SJSA1 (cell line): ENCODE measurements around the gene CAVIN3. TPM values are rescaled to one million over a fixed set of nuclear protein-coding genes. Genes with fewer than 3 reads are reported as not detected.
A peak's percentile ranks its signal among the peaks of the same experiment; 100 is the strongest.

Source experiments
- DNase-seq, 2 experiments: peaks; one replicate each; pipeline ENCODE4 v3.0.0-alpha.2; 2015 to 2020; ENCODE audit warnings: low spot score in 2 of 2, low read depth in 1 of 2
- H3K27ac ChIP-seq: fragments of 250-450 bp; sonication (Bioruptor Pico); 2 replicates; pipeline ENCODE4 v1.5.1; 2020; ENCODE audit warnings: mild to moderate bottlenecking, moderate library complexity
- H3K27me3 ChIP-seq: fragments of 250-450 bp; sonication (Bioruptor Pico); replicated peaks from 2 replicates; pipeline ENCODE4 v1.5.1; 2020; ENCODE audit warnings: mild to moderate bottlenecking, moderate library complexity
- H3K36me3 ChIP-seq: fragments of 250-450 bp; sonication (Bioruptor Pico); 2 replicates; pipeline ENCODE4 v1.5.1; 2020; ENCODE audit warnings: mild to moderate bottlenecking
- H3K4me1 ChIP-seq: fragments of 250-450 bp; sonication (Bioruptor Pico); replicated peaks from 2 replicates; pipeline ENCODE4 v1.6.1; 2021; ENCODE audit warnings: mild to moderate bottlenecking
- H3K4me3 ChIP-seq: fragments of 250-450 bp; sonication (Bioruptor Pico); 2 replicates; pipeline ENCODE4 v1.5.1; 2020; ENCODE audit warnings: mild to moderate bottlenecking
- H3K9me3 ChIP-seq: fragments of 250-450 bp; sonication (Bioruptor Pico); replicated peaks from 2 replicates; pipeline ENCODE4 v1.5.1; 2020; ENCODE audit warnings: mild to moderate bottlenecking
- total RNA-seq: library from RNA; depleted of rRNA; stranded (reverse); fragments of >200 nt; shearing (Covaris generic); gene quantifications from 2 replicates; pipeline ENCODE4 v1.2.3, GENCODE V29; 2014

Gene CAVIN3
- total RNA-seq, 1 experiment from 2014 or later = 174 TPM

- H3K4me1 ChIP-seq = no peaks in the 10 kb centered on the region
- DNase-seq = no peak
- H3K27me3 ChIP-seq = no peaks in the 10 kb centered on the region
- H3K4me3 ChIP-seq = no peak overlapping the region
- H3K27ac ChIP-seq = no peak overlapping the region
- H3K36me3 ChIP-seq = no peaks in the 10 kb centered on the region
- no peaks in the 10 kb centered on the region for H3K9me3 ChIP-seq
Observed at GRCh38 chr11:6345366-6345765, 25.1 kb upstream of the CAVIN3 start.

DNA sequence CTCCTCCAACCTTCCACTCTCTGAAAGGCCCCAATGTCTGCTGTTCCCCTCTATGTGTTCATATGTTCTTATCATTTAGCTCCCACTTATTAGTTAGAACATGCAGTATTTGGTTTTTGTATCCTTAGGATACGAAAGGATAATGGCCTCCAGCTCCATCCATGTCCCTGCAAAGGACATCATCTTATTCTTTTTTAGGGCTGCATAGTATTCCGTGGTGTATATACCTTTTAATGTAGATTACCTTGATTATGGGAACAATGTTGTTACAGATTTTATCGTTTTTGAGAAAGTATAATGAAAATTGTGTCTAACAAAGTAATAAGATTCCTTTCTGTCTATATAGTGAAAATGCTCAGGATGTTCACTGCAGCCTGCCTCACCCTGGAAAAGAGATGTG is 16.0 kb upstream of the CAVIN3 start:
- no peak for DNase-seq
- Histone ChIP-seq H3K4me3 (no peak overlapping the region), H3K4me1 (no peaks in the 10 kb centered on the region), H3K27me3 (no peaks in the 10 kb centered on the region), H3K27ac (no peak overlapping the region), H3K9me3 (no peaks in the 10 kb centered on the region), H3K36me3 (no peaks in the 10 kb centered on the region)

GRCh38 chr11:6334806-6335205 is 14.5 kb upstream of the CAVIN3 start:
- Histone ChIP-seq H3K27ac (no peak overlapping the region), H3K27me3 (no peaks in the 10 kb centered on the region), H3K36me3 (no peaks in the 10 kb centered on the region), H3K4me3 (no peak overlapping the region), H3K4me1 (no peaks in the 10 kb centered on the region), H3K9me3 (no peaks in the 10 kb centered on the region)
- DNase-seq = no peak

- H3K4me3 ChIP-seq = no peak overlapping the region
- no peak for DNase-seq
- H3K4me1 ChIP-seq = no peaks in the 10 kb centered on the region
- no peak overlapping the region for H3K27ac ChIP-seq
- H3K36me3 ChIP-seq = no peaks in the 10 kb centered on the region
- H3K27me3 ChIP-seq = no peaks in the 10 kb centered on the region
- H3K9me3 ChIP-seq = no peaks in the 10 kb centered on the region
Observed at GRCh38 chr11:6333095-6333494, 12.8 kb upstream of the CAVIN3 start.

DNA sequence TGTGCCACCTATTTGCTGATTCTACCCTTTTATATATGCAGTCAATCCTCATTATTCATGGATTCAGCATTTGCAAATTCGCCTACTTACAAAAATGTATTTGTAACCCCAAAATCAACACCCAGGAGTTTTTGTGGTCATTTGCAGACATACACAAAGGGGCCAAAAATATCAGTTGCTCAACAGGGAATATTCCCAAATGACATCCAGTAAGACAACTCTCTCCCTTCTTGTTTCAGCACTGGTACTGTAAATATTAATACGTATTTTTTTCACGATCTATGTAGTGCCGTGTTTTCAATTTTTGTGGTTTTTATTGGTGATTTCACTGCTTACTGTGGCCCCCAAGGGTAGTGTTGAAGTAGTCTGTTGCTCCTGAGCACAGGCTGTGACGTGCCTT is 11.8 kb upstream of the CAVIN3 start:
- no peak overlapping the region for H3K4me3 ChIP-seq

GRCh38 chr11:6328321-6328720 is 8.0 kb upstream of the CAVIN3 start:
- Histone ChIP-seq H3K27me3 (no peaks in the 10 kb centered on the region), H3K36me3 (no peaks in the 10 kb centered on the region), H3K9me3 (no peaks in the 10 kb centered on the region), H3K27ac (no peak overlapping the region), H3K4me1 (no peaks in the 10 kb centered on the region), H3K4me3 (no peak overlapping the region)
- DNase-seq = no peak

More for the DNA sequence above, 11.8 kb upstream of the CAVIN3 start:
- Histone ChIP-seq H3K4me1 (no peaks in the 10 kb centered on the region), H3K9me3 (no peaks in the 10 kb centered on the region), H3K27ac (no peak overlapping the region), H3K27me3 (no peaks in the 10 kb centered on the region), H3K36me3 (no peaks in the 10 kb centered on the region)
- no peak for DNase-seq

DNA sequence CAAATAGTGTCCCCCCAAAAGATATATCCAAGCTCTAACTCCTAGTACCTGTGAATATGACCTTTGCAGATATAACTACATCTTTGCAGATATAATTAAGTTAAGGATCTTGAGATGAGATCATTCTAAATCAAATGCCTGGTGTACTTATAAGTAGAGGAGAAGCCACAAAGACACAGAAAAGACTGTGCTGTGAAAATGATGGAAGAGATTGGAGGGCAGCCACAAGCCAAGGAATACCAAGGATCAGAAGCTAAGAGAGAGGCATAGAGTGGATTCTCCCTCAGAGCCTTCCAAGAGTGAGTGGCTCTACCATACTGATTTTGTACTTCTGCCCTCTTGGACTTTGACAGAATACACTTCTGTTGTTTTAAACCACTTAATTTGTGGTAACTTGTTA is 7.5 kb upstream of the CAVIN3 start:
- Histone ChIP-seq H3K36me3 (no peaks in the 10 kb centered on the region), H3K27ac (no peak overlapping the region), H3K4me1 (no peaks in the 10 kb centered on the region), H3K4me3 (no peak overlapping the region), H3K27me3 (no peaks in the 10 kb centered on the region), H3K9me3 (no peaks in the 10 kb centered on the region)
- DNase-seq = no peak

GRCh38 chr11:6326985-6327384 is 6.7 kb upstream of the CAVIN3 start:
- H3K36me3 ChIP-seq = no peaks in the 10 kb centered on the region
- DNase-seq = no peak
- peaks cover 5% of the 10 kb centered on the region for H3K4me1 ChIP-seq
- H3K27me3 ChIP-seq = no peaks in the 10 kb centered on the region
- no peaks in the 10 kb centered on the region for H3K9me3 ChIP-seq
- H3K4me3 ChIP-seq = no peak overlapping the region
- no peak overlapping the region for H3K27ac ChIP-seq

- Histone ChIP-seq H3K4me3 (no peak overlapping the region), H3K27me3 (no peaks in the 10 kb centered on the region), H3K36me3 (no peaks in the 10 kb centered on the region), H3K4me1 (peaks cover 11% of the 10 kb centered on the region), H3K9me3 (no peaks in the 10 kb centered on the region), H3K27ac (no peak overlapping the region)
- no peak for DNase-seq
Observed at GRCh38 chr11:6326303-6326702, 6.0 kb upstream of the CAVIN3 start.

GRCh38 chr11:6323291-6323905 is 3.1 kb upstream of the CAVIN3 start:
- DNase-seq = no peak
- H3K9me3 ChIP-seq = no peaks in the 10 kb centered on the region
- no peak overlapping the region for H3K27ac ChIP-seq
- H3K36me3 ChIP-seq = peaks cover 9% of the 10 kb centered on the region
- no peak overlapping the region for H3K4me3 ChIP-seq
- H3K4me1 ChIP-seq = peaks cover 29% of the 10 kb centered on the region
- no peaks in the 10 kb centered on the region for H3K27me3 ChIP-seq

DNA sequence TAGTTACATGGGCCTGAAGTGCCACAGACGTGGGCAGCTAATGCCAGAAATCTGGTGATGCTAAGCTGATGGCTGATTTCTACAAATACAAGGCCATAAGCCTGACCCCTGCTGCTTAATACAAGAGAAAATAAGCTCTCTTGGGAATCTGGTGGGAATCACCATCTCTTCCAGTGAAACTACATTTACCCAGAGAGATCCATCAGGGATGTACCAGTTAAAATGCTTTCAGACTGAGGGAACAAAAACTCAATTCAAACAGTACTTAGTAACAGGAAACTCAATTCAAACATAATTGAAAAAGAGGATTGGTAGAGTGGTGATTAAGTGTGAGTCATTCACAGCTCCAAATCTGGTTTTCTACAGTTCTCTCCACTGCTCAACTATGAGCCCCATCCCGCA is 1.7 kb upstream of the CAVIN3 start:
- Histone ChIP-seq H3K4me3 (no peak overlapping the region), H3K27me3 (no peaks in the 10 kb centered on the region), H3K4me1 (peaks cover 34% of the 10 kb centered on the region), H3K9me3 (no peaks in the 10 kb centered on the region), H3K27ac (peak overlapping the region; percentile 96), H3K36me3 (peaks cover 16% of the 10 kb centered on the region)
- DNase-seq = peak in 1 of 2 experiments; percentile 36

- H3K4me3 ChIP-seq = peak overlapping the region; percentile 60
- no peaks in the 10 kb centered on the region for H3K9me3 ChIP-seq
- no peaks in the 10 kb centered on the region for H3K27me3 ChIP-seq
- peaks cover 34% of the 10 kb centered on the region for H3K4me1 ChIP-seq
- H3K27ac ChIP-seq = peak overlapping the region; percentile 96
- peaks cover 16% of the 10 kb centered on the region for H3K36me3 ChIP-seq
- peak in 1 of 2 experiments; percentile 42 for DNase-seq
Observed at GRCh38 chr11:6321356-6321755, 1.1 kb upstream of the CAVIN3 start.

- DNase-seq = peak; percentile 83 to 91
- peaks cover 16% of the 10 kb centered on the region for H3K36me3 ChIP-seq
- H3K27me3 ChIP-seq = no peaks in the 10 kb centered on the region
- peak overlapping the region; percentile 96 for H3K27ac ChIP-seq
- H3K9me3 ChIP-seq = no peaks in the 10 kb centered on the region
- H3K4me1 ChIP-seq = peaks cover 34% of the 10 kb centered on the region
- H3K4me3 ChIP-seq = peak overlapping the region; percentile 60
Observed at GRCh38 chr11:6319704-6320410, 444 bp downstream of the CAVIN3 start.

DNA sequence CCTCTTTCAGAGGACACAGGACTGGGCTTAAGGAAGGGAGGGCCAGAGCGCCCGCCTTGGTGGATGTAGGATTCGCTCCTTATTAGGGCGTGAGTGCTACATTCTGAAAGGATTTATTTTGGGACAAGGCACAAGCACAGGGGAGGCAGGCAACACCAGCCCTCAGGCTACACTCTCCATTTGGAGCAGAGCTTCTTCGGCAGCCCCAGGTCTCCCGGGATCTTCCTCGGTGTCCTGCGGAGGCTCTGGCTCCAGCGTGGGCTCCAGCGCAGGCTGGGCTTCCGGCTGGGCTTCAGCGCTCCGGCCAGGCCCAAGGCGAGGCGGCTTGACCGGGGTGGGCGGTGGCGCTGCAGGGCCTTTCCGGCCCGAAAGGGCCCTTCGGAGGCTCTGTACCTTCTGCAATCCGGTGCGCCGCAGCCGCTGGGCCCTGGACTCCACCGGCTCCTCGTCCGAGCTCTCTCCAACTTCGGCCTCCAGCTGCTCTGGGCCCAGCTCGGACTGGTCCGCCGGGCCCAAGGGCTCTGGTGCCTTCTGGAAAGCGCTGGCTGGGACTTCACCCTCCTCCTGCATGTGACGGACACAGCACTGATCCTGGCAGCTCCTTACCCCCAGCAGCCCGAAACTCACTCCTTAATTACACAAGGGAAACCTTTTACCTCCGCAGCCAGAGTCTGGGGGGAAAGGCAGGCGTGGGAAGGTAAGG is 1.1 kb downstream of the CAVIN3 start:
- Histone ChIP-seq H3K36me3 (peaks cover 16% of the 10 kb centered on the region), H3K27me3 (no peaks in the 10 kb centered on the region), H3K4me1 (peaks cover 34% of the 10 kb centered on the region), H3K9me3 (no peaks in the 10 kb centered on the region), H3K4me3 (peak overlapping the region; percentile 60), H3K27ac (peak overlapping the region; percentile 96)
- no peak for DNase-seq
